Measurements from ENCODE around the gene RBP5.

RBP5 gene

DNA sequence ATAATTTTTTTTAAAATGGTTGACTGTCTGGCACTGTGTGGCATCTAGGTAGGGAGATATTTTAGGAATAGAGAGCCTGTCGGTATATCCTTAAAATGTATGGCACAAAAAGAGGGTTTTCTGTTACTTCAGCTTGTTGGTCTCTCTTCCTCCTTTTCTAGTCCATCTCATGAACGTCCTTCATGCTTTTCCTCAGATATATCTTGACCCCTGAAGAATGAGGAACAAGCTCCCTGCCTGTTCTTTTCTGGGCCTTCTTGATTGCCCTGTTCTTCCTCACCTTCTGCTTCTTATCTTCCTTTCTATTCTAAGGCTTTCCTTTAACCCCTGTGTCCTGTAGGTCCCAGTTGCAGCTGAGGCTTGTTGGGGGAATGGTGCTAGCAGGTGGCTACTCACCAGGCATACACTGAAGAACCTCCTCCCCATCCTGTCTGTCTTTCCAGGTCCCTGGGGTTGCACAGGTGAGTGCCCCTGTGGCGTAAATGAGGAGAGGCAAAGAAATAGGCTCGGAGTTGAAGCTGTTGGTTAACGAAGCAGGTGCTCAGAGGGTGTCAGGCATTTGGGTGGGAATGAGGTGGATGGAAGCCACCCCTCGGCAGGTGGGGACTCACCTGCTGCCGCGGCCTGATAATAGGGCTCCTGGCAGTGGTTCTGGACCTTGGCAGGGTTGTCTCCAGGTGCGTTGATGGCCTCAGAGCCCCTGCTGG is 29.2 kb downstream of the RBP5 start:
- DNase-seq = no peak

DNA sequence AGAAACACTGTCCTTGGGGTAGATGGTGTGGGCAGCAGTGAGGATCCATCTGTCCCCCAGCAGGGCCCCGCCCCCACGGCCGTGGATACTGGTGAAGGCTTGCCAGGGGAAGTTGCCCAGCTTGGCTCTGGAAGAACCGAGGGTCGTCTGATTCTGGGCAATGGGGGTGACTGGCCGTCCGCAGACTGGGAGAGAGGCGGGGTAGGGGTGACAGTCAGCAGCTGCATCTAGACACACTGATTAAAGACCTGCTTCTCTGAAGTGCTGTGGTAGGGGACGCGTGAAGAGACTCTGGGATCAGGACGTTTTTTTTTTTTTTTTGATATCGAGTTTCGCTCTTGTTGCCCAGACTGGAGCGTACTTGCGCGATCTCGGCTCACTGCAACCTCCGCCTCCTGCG is 31.7 kb downstream of the RBP5 start:
- no peak for DNase-seq

GRCh38 chr12:7096006-7096932 is 32.4 kb downstream of the RBP5 start:
- no peak for DNase-seq

- no peak for DNase-seq
Measured at GRCh38 chr12:7093892-7094291, 34.8 kb downstream of the RBP5 start.

DNA sequence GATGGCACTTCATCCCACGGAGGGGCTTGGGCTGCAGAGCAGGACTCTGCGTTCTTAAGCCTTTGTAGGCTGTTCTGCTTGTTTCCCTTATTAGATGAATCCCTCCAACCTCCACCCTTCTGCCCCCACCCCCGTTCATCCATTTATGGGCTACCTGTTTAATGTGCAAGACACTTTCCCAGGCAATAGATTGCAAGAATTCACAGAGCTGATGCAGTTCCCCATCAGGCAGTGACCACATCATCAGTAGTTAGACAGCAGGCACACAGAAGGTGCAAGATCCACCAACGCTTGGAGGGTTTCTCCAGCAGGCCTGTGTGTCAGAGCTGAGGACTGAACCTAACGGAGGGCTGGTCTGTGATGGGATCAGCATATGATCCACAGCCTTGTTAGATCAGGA is 35.2 kb downstream of the RBP5 start:
- no peak for DNase-seq

- DNase-seq = no peak
Measured at GRCh38 chr12:7092986-7093460, 35.7 kb downstream of the RBP5 start.

DNA sequence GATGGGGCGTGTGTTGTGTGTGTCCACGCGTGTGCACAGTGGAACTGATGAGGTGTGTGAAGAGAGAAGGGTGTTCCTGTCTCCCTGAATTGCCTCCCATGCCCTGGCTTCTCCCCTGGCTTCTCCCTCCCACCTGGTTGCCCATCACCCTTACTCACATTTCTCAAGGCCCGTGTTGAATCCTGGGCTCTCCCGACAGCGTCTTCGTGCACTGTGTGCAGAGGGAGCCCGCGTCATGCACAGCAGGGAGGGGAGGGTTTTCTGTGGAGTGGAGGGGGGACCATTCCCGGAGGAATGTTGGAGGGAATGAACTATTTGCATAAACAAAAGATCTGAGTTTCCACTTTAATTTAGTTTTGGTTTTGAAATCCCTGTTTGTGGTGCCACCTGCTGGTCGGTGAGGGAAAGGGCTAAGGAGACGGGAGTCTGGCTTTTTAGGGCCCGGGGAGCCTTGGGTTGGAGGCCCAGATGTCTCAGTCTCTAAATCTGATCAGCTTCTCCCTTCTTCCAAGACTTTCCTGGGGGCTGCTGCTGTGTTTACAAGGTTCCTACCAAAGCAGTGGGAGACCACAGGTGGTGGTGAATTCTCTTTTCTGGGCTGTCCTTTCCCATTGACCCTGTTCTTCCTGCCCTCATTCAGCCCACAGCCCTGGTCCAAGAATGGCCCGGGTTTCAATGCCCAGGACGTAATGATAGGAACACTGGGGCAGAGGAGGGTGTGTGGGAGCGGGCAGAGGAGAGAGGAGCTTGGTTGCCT is 36.3 kb downstream of the RBP5 start, which contains the start of gene C1R:
TSS of gene C1R (minus strand) at position 217 of the 757 bp plus-strand sequence. CDS start at position 160, 57 bp downstream.
- peak; percentile 33 to 64 (median 39) for DNase-seq

GRCh38 chr12:7091660-7092228 is 36.9 kb downstream of the RBP5 start:
- no peak for DNase-seq

GRCh38 chr12:7091171-7091570 is 37.5 kb downstream of the RBP5 start:
- DNase-seq = no peak

DNA sequence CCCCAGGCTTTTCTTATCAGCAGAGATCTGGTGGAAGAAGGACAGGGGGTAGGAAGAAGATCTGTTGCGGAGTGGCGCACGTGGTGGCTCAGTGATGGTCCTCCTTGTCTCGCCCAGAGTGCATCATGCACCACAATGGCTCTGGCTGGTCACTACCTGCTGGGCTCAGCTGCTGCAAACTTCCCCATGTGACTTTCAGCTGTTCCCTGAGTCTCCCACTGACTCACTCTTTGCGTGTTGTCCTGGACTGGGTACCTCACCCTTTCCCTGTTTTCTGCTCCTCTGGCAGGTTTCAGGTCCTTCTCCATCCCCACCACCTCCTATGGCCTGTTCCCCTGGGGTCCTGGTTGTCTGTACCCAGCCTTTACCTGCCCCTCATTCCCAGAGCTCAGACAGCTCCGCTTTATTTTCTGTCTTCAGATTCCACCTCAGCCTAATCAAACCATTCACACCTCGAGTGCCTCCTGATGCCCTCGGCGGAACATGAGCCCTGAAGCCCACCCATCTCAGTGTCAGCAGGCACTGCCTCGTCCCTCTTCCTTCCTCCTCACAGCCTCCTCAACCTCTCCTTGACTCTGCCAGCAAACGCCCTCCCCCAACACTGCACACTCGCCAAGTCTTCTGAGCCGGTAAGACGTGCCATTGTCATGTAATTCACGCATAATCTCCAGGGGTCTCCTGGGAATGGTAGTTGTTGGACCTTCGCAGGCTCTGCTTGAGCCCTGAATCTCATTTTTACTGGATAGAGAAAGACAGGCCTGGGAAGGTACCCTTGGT is 38.3 kb downstream of the RBP5 start:
- DNase-seq = no peak

GRCh38 chr12:7089196-7089871 is 39.4 kb downstream of the RBP5 start:
- DNase-seq = no peak

- no peak for DNase-seq
Measured at GRCh38 chr12:7083125-7083524, 45.6 kb downstream of the RBP5 start.

DNA sequence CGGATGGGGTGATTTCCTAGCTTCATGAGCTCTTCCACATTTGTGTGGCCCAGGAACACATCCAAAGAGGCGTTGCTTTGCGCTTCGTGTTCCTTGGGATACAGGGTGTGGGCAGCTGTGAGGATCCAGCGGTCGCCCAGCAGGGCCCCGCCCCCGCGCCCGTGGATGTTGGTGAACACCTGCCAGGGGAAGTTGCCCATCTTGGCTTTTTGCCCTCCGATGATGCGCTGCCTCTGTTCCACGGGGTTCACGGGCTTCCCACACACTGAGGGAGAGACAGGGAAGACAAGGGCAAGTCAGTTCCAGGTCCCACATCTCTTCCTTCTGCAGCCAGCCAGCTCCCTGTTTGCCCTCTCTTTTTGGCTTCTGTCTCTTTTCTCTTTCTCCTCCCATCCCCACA is 47.7 kb downstream of the RBP5 start:
- no peak for DNase-seq

DNA sequence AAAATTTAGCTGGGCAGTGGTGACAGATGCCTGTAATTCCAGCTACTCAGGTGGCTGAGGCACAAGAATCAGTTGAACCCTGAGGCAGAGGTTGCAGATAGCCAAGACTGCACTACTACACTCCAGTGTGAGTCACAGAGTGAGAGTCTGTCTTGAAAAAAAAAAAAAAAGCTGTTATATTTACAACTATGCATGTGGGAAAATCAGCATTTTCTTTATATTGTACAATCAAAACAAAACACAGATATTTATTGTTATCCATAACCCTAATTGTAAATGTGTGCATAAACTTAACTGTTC is 48.9 kb downstream of the RBP5 start:
- no peak for DNase-seq

- DNase-seq = no peak
Measured at GRCh38 chr12:7078163-7078562, 50.5 kb downstream of the RBP5 start.

- DNase-seq = no peak
Measured at GRCh38 chr12:7076493-7076892, 52.2 kb downstream of the RBP5 start.

GRCh38 chr12:7075939-7076338 is 52.8 kb downstream of the RBP5 start:
- DNase-seq = no peak

DNA sequence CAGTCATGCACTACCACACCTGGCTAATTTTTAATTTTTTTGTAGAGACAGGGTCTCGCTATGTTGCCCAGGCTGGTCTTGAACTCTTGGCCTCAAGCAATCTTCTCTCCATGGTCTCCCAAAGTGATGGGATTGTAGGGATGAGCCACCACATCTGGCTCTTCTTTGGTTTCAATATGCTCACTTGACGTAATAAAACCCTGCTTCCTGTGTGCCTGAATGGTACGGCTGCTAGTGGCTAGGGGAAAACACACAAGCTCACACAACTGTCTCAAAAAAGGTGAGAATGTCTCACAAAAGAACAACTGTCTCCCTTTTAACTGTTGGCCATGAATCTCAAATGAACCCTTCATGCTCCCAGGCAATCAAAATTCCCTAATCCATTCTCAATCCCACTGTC is 53.2 kb downstream of the RBP5 start:
- DNase-seq = no peak

- no peak for DNase-seq
Measured at GRCh38 chr12:7073946-7074345, 54.7 kb downstream of the RBP5 start.

Measured in activated naive CD4-positive, alpha-beta T cell (primary cell).